Natural killer cell (primary cell): ENCODE results near the gene NEK1. TPM values are rescaled to one million over a fixed set of nuclear protein-coding genes. Genes with fewer than 3 reads are reported as not detected.

Source experiments
- ATAC-seq, 3 donors: fragments of 150-1000 bp in 2 of 3; fragments of 200-7000 bp in 1 of 3; cut with Tn5 transposase; 1 replicate in 1 of 3; 2 replicates in 2 of 3; pipeline ENCODE4 v1.10.0; 2021; ENCODE audit warnings: mild to moderate bottlenecking in 2 of 3, moderate library complexity in 2 of 3
- DNase-seq, 2 donors: peaks; one replicate each; pipeline versions ENCODE4 v3.0.0 to v3.0.0-alpha.2; 2013 to 2021; ENCODE audit warnings: mixed read lengths in 1 of 2
- H3K27ac ChIP-seq: one replicate; pipeline ENCODE4 v1.5.1; 2013; ENCODE audit warnings: mild to moderate bottlenecking, low read length
- H3K27me3 ChIP-seq: one replicate; pipeline ENCODE4 v1.6.1; 2013; ENCODE audit warnings: low read length; ENCODE audit not compliant: control insufficient read depth, insufficient read depth
- H3K36me3 ChIP-seq: one replicate; pipeline ENCODE4 v1.6.1; 2013; ENCODE audit warnings: low read length; ENCODE audit not compliant: control insufficient read depth, insufficient read depth
- H3K4me1 ChIP-seq: one replicate; pipeline ENCODE4 v1.6.1; 2013; ENCODE audit warnings: low read length; ENCODE audit not compliant: control insufficient read depth, insufficient read depth
- H3K4me3 ChIP-seq: one replicate; pipeline ENCODE4 v1.5.1; 2013; ENCODE audit warnings: low read length
- H3K9me3 ChIP-seq: one replicate; pipeline ENCODE4 v1.6.1; 2013; ENCODE audit warnings: low read length; ENCODE audit not compliant: control insufficient read depth, insufficient read depth
- H3K27ac Mint-ChIP-seq, 2 donors: one replicate each; pipeline ENCODE4 v1.8.0; 2022; ENCODE audit warnings: mild to moderate bottlenecking in 2 of 2, mixed read lengths in 2 of 2, moderate library complexity in 1 of 2
- H3K27me3 Mint-ChIP-seq, 2 donors: one replicate each; pipeline ENCODE4 v1.8.0; 2022; ENCODE audit warnings: low read depth in 2 of 2, mixed read lengths in 2 of 2
- H3K36me3 Mint-ChIP-seq: one replicate; pipeline ENCODE4 v1.8.0; 2022; ENCODE audit warnings: mixed read lengths
- H3K4me1 Mint-ChIP-seq, 2 donors: one replicate each; pipeline ENCODE4 v1.8.0; 2022; ENCODE audit warnings: mixed read lengths in 2 of 2
- H3K4me3 Mint-ChIP-seq: one replicate; pipeline ENCODE4 v1.8.0; 2022; ENCODE audit warnings: mild to moderate bottlenecking, moderate library complexity, mixed read lengths
- H3K9me3 Mint-ChIP-seq, 2 donors: one replicate each; pipeline ENCODE4 v1.8.0; 2022; ENCODE audit warnings: mixed read lengths in 2 of 2
- CTCF ChIP-seq: fragments of 200-600 bp; IDR thresholded peaks from one replicate; pipeline ENCODE4 v1.8.0; 2022; ENCODE audit warnings: antibody characterized with exemption
- WGBS: methylation state at CpG from one replicate; pipeline ENCODE4 v1.1.7; 2013; ENCODE audit warnings: missing lambda C conversion rate; ENCODE audit not compliant: insufficient coverage; 5-methylcytosine and 5-hydroxymethylcytosine counted together
- intact Hi-C: fragments of 100-400 bp; cut with micrococcal nuclease; formaldehyde crosslinking; loops from one replicate; pipeline ENCODE4 v1.14.2; 2022
- total RNA-seq, 4 donors: library from RNA; stranded (reverse); fragments of 120-200 nt in 1 of 4; gene quantifications; one replicate each; pipeline versions ENCODE4 v1.2.3 to v1.2.4, GENCODE V29; 2013 to 2022

Gene NEK1
- total RNA-seq, 3 donors from 2014 or later (not counting 1 experiment from before 2014, with no cell fraction given): 16.4 to 24.9 (median 19.0) TPM

GRCh38 chr4:169420291-169420690, 192.1 kb downstream of the NEK1 start:
- no peaks in the 10 kb centered on the region for H3K27me3 ChIP-seq
- Mint-ChIP-seq H3K27ac (no peak overlapping the region), H3K27me3 (no peaks in the 10 kb centered on the region), H3K4me1 (no peaks in the 10 kb centered on the region), H3K36me3 (peaks cover 8% of the 10 kb centered on the region), H3K4me3 (no peak overlapping the region), H3K9me3 (no peaks in the 10 kb centered on the region)
- no peaks in the 10 kb centered on the region for H3K9me3 ChIP-seq
- no peak overlapping the region for H3K4me3 ChIP-seq
- H3K36me3 ChIP-seq: peaks cover 8% of the 10 kb centered on the region
- H3K27ac ChIP-seq: no peak overlapping the region
- no peak for TF ChIP-seq CTCF
- ATAC-seq: no peak
- DNase-seq: no peak
- no peaks in the 10 kb centered on the region for H3K4me1 ChIP-seq
- WGBS: 100% methylated on average over 2 of the region's 4 CpGs
- intact Hi-C loops: no loop called here

GRCh38 chr4:169418846-169419245, 193.5 kb downstream of the NEK1 start:
- TF ChIP-seq CTCF: no peak
- Histone ChIP-seq H3K27ac (no peak overlapping the region), H3K27me3 (no peaks in the 10 kb centered on the region), H3K4me1 (no peaks in the 10 kb centered on the region), H3K36me3 (peaks cover 3% of the 10 kb centered on the region), H3K9me3 (no peaks in the 10 kb centered on the region), H3K4me3 (no peak overlapping the region)
- H3K36me3 Mint-ChIP-seq: no peaks in the 10 kb centered on the region
- intact Hi-C loops: no loop called here
- ATAC-seq (no peak), DNase-seq (no peak)
- H3K4me3 Mint-ChIP-seq: no peak overlapping the region
- H3K27ac Mint-ChIP-seq: no peak overlapping the region
- no peaks in the 10 kb centered on the region for H3K27me3 Mint-ChIP-seq
- H3K4me1 Mint-ChIP-seq: no peaks in the 10 kb centered on the region
- no peaks in the 10 kb centered on the region for H3K9me3 Mint-ChIP-seq

GRCh38 chr4:169417629-169418282, 194.6 kb downstream of the NEK1 start:
- ATAC-seq: no peak
- Histone ChIP-seq H3K4me3 (no peak overlapping the region), H3K4me1 (no peaks in the 10 kb centered on the region), H3K27ac (no peak overlapping the region), H3K27me3 (no peaks in the 10 kb centered on the region), H3K9me3 (no peaks in the 10 kb centered on the region), H3K36me3 (peaks cover 3% of the 10 kb centered on the region)
- Mint-ChIP-seq H3K36me3 (no peaks in the 10 kb centered on the region), H3K27me3 (no peaks in the 10 kb centered on the region), H3K27ac (no peak overlapping the region), H3K4me3 (no peak overlapping the region), H3K9me3 (no peaks in the 10 kb centered on the region), H3K4me1 (no peaks in the 10 kb centered on the region)
- no peak for TF ChIP-seq CTCF
- intact Hi-C loops: no loop called here
- WGBS: 86% methylated on average over 1 of the region's 1 CpG
- no peak for DNase-seq

GRCh38 chr4:169416997-169417396, 195.4 kb downstream of the NEK1 start:
- no peaks in the 10 kb centered on the region for H3K27me3 Mint-ChIP-seq
- H3K27ac ChIP-seq: no peak overlapping the region
- H3K9me3 Mint-ChIP-seq: no peaks in the 10 kb centered on the region
- H3K36me3 ChIP-seq: peaks cover 3% of the 10 kb centered on the region
- no peaks in the 10 kb centered on the region for H3K9me3 ChIP-seq
- ATAC-seq (no peak), DNase-seq (no peak)
- no peaks in the 10 kb centered on the region for H3K27me3 ChIP-seq
- no peak overlapping the region for H3K4me3 Mint-ChIP-seq
- no peak for TF ChIP-seq CTCF
- intact Hi-C loops: no loop called here
- no peaks in the 10 kb centered on the region for H3K4me1 ChIP-seq
- H3K4me3 ChIP-seq: no peak overlapping the region
- no peaks in the 10 kb centered on the region for H3K4me1 Mint-ChIP-seq
- H3K36me3 Mint-ChIP-seq: no peaks in the 10 kb centered on the region
- H3K27ac Mint-ChIP-seq: no peak overlapping the region
